Prostate gland (tissue), 2 donors: ENCODE data around the gene SLC25A26. TPM values are rescaled to one million over a fixed set of nuclear protein-coding genes. Genes with fewer than 3 reads are reported as not detected.

Experiments
- DNase-seq: peaks from one replicate; pipeline ENCODE4 v3.0.0-alpha.2; 2019; ENCODE audit warnings: low spot score
- H3K27ac ChIP-seq, 2 donors: fragments of 200-600 bp; sonication (generic); 2 replicates each; pipeline ENCODE4 v1.5.1; 2017 to 2019
- H3K27me3 ChIP-seq: fragments of 200-600 bp; sonication (generic); replicated peaks from 2 replicates; pipeline ENCODE4 v1.5.1; 2019; ENCODE audit not compliant: insufficient read depth
- H3K36me3 ChIP-seq, 2 donors: fragments of 200-600 bp; sonication (generic); 1 replicate in 1 of 2; 2 replicates in 1 of 2; pipeline versions ENCODE4 v1.5.1 to v1.8.1; 2017 to 2019
- H3K4me1 ChIP-seq: fragments of 200-600 bp; sonication (generic); replicated peaks from 2 replicates; pipeline ENCODE4 v1.5.1; 2019
- H3K4me3 ChIP-seq, 2 donors: fragments of 200-600 bp; sonication (generic); 2 replicates each; pipeline ENCODE4 v1.5.1; 2017 to 2019
- H3K9me3 ChIP-seq: fragments of 200-600 bp; sonication (generic); 2 replicates; pipeline ENCODE4 v1.5.1; 2017
- CTCF ChIP-seq, 4 experiments: fragments of 200-600 bp in 2 of 4; fragments of 450-650 bp in 2 of 4; sonication (generic) in 2 of 4; IDR thresholded peaks; 1 replicate in 3 of 4; 2 replicates in 1 of 4; pipeline ENCODE4 v1.5.1; 2016 to 2019; ENCODE audit warnings: antibody characterized with exemption in 4 of 4, mild to moderate bottlenecking in 2 of 4, moderate library complexity in 2 of 4
- POLR2A ChIP-seq: fragments of 450-650 bp; IDR thresholded peaks from one replicate; pipeline ENCODE4 v1.6.1; 2016; ENCODE audit warnings: antibody characterized with exemption, mild to moderate bottlenecking
- POLR2AphosphoS5 ChIP-seq: sonication (generic); formaldehyde crosslinking; IDR thresholded peaks from one replicate; pipeline ENCODE4 v1.6.1; 2017; ENCODE audit warnings: antibody characterized with exemption
- WGBS: methylation state at CpG from one replicate; pipeline ENCODE4 v1.1.5; 2018; 5-methylcytosine and 5-hydroxymethylcytosine counted together
- intact Hi-C: fragments of 100-400 bp; cut with DNase I; formaldehyde crosslinking; loops from one replicate; pipeline ENCODE4 v1.14.2; 2022
- total RNA-seq, 2 donors: library from RNA; depleted of rRNA; stranded (reverse); fragments of >200 nt; gene quantifications; one replicate each; pipeline ENCODE4 v1.1.0, GENCODE V29; 2016

Gene SLC25A26
- total RNA-seq, 2 donors from 2014 or later: 24.4 to 32.3 TPM

- 89% methylated on average over 3 of the region's 3 CpGs for WGBS
- Histone ChIP-seq H3K27me3 (no peaks in the 10 kb centered on the region), H3K27ac (no peak overlapping the region), H3K36me3 (no peaks in the 10 kb centered on the region), H3K4me1 (no peaks in the 10 kb centered on the region), H3K4me3 (no peak overlapping the region), H3K9me3 (no peaks in the 10 kb centered on the region)
- DNase-seq: no peak
- intact Hi-C loops: no loop called here
- TF ChIP-seq POLR2A (no peak), POLR2AphosphoS5 (no peak), CTCF (IDR thresholded peaks at IDR 0.05) (no peak)
Observed at GRCh38 chr3:66362541-66362941, 141.7 kb downstream of the SLC25A26 start.

GRCh38 chr3:66363148-66363547 is 142.3 kb downstream of the SLC25A26 start:
- TF ChIP-seq CTCF (IDR thresholded peaks at IDR 0.05) (no peak), POLR2AphosphoS5 (no peak), POLR2A (no peak)

GRCh38 chr3:66365080-66365479 is 144.3 kb downstream of the SLC25A26 start:
- no peaks in the 10 kb centered on the region for H3K36me3 ChIP-seq
- TF ChIP-seq CTCF (IDR thresholded peaks at IDR 0.05): no peak
- no peak for TF ChIP-seq POLR2AphosphoS5
- no peak for TF ChIP-seq POLR2A
- DNase-seq: no peak
- H3K27ac ChIP-seq: no peak overlapping the region
- no peak overlapping the region for H3K4me3 ChIP-seq
- no peaks in the 10 kb centered on the region for H3K9me3 ChIP-seq
- no peaks in the 10 kb centered on the region for H3K27me3 ChIP-seq
- intact Hi-C loops: no loop called here
- WGBS: 84% methylated on average over 5 of the region's 5 CpGs
- H3K4me1 ChIP-seq: no peaks in the 10 kb centered on the region

More at GRCh38 chr3:66363148-66363547, 142.3 kb downstream of the SLC25A26 start:
- DNase-seq: no peak
- no peak overlapping the region for H3K4me3 ChIP-seq
- 90% methylated on average over 6 of the region's 6 CpGs for WGBS
- no peaks in the 10 kb centered on the region for H3K4me1 ChIP-seq
- intact Hi-C loops: no loop called here
- no peaks in the 10 kb centered on the region for H3K27me3 ChIP-seq
- no peaks in the 10 kb centered on the region for H3K9me3 ChIP-seq
- H3K36me3 ChIP-seq: no peaks in the 10 kb centered on the region
- H3K27ac ChIP-seq: no peak overlapping the region

- H3K36me3 ChIP-seq: no peaks in the 10 kb centered on the region
- H3K4me1 ChIP-seq: no peaks in the 10 kb centered on the region
- no peak for DNase-seq
- no peak overlapping the region for H3K4me3 ChIP-seq
- TF ChIP-seq POLR2AphosphoS5 (no peak), POLR2A (no peak), CTCF (IDR thresholded peaks at IDR 0.05) (no peak)
- 91% methylated on average over 7 of the region's 7 CpGs for WGBS
- no peak overlapping the region for H3K27ac ChIP-seq
- no peaks in the 10 kb centered on the region for H3K27me3 ChIP-seq
- intact Hi-C loops: no loop called here
- H3K9me3 ChIP-seq: no peaks in the 10 kb centered on the region
Observed at GRCh38 chr3:66366747-66367146, 145.9 kb downstream of the SLC25A26 start.

GRCh38 chr3:66367979-66368378 is 147.2 kb downstream of the SLC25A26 start:
- H3K4me3 ChIP-seq: no peak overlapping the region
- no peak for TF ChIP-seq POLR2A
- no peak for TF ChIP-seq CTCF (IDR thresholded peaks at IDR 0.05)
- no peak for TF ChIP-seq POLR2AphosphoS5
- H3K9me3 ChIP-seq: no peaks in the 10 kb centered on the region
- no peaks in the 10 kb centered on the region for H3K4me1 ChIP-seq
- intact Hi-C loops: no loop called here
- 85% methylated on average over 3 of the region's 3 CpGs for whole genome bisulfite sequencing
- no peak for DNase-seq
- no peaks in the 10 kb centered on the region for H3K27me3 ChIP-seq
- no peaks in the 10 kb centered on the region for H3K36me3 ChIP-seq
- H3K27ac ChIP-seq: no peak overlapping the region
